Right atrium auricular region (tissue), 2 donors: Measurements from ENCODE around the gene REXO1. TPM values are rescaled to one million over a fixed set of nuclear protein-coding genes. Genes with fewer than 3 reads are reported as not detected.
A peak's percentile ranks its signal among the peaks of the same experiment; 100 is the strongest.

Experiments
- DNase-seq: peaks from one replicate; pipeline ENCODE4 v3.0.0-alpha.2; 2019; ENCODE audit warnings: low spot score
- H3K27ac ChIP-seq, 2 donors: fragments of 200-600 bp; sonication (generic); 1 replicate in 1 of 2; 2 replicates in 1 of 2; pipeline ENCODE4 v1.5.1; 2016 to 2019
- H3K27me3 ChIP-seq, 2 donors: fragments of 200-600 bp; sonication (generic); one replicate each; pipeline versions ENCODE4 v1.5.1 to v1.6.0; 2017 to 2019
- H3K36me3 ChIP-seq: fragments of 200-600 bp; sonication (generic); one replicate; pipeline ENCODE4 v1.5.1; 2016
- H3K4me1 ChIP-seq, 2 donors: fragments of 200-600 bp; sonication (generic); one replicate each; pipeline versions ENCODE4 v1.5.1 to v1.6.0; 2017 to 2019
- H3K4me3 ChIP-seq, 2 donors: fragments of 200-600 bp; sonication (generic); 1 replicate in 1 of 2; 2 replicates in 1 of 2; pipeline ENCODE4 v1.5.1; 2017 to 2019; ENCODE audit warnings: mild to moderate bottlenecking in 1 of 2, moderate library complexity in 1 of 2
- H3K9me3 ChIP-seq, 2 donors: fragments of 200-600 bp; sonication (generic); one replicate each; pipeline ENCODE4 v1.5.1; 2019
- CTCF ChIP-seq, 2 donors: fragments of 200-600 bp; sonication (generic); IDR thresholded peaks; one replicate each; pipeline ENCODE4 v1.5.1; 2019; ENCODE audit warnings: antibody characterized with exemption in 2 of 2
- total RNA-seq, 2 donors: library from RNA; depleted of rRNA; stranded (reverse); fragments of >200 nt; gene quantifications; one replicate each; pipeline ENCODE4 v1.1.0, GENCODE V29; 2016

The REXO1 gene
- total RNA-seq, 2 donors from 2014 or later = 9.6 to 12.1 TPM

GRCh38 chr19:1836458-1837221 is 11.6 kb downstream of the REXO1 start:
- no peak overlapping the region for H3K4me3 ChIP-seq
- H3K27ac ChIP-seq = no peak overlapping the region
- H3K9me3 ChIP-seq = no peaks in the 10 kb centered on the region
- no peak for TF ChIP-seq CTCF (IDR thresholded peaks at IDR 0.05)
- DNase-seq = no peak
- H3K27me3 ChIP-seq = no peaks in the 10 kb centered on the region
- H3K36me3 ChIP-seq = no peaks in the 10 kb centered on the region
- H3K4me1 ChIP-seq = peaks cover 0 to 68% of the 10 kb centered on the region in 2 donors

GRCh38 chr19:1833540-1833939 is 14.7 kb downstream of the REXO1 start:
- no peaks in the 10 kb centered on the region for H3K9me3 ChIP-seq
- peak overlapping the region in 1 of 2 donors; percentile 46 for H3K27ac ChIP-seq
- H3K4me3 ChIP-seq = no peak overlapping the region
- H3K27me3 ChIP-seq = no peaks in the 10 kb centered on the region
- peaks cover 2% of the 10 kb centered on the region for H3K36me3 ChIP-seq
- TF ChIP-seq CTCF (IDR thresholded peaks at IDR 0.05) = no peak
- DNase-seq = no peak
- peaks cover 0 to 42% of the 10 kb centered on the region in 2 donors for H3K4me1 ChIP-seq

GRCh38 chr19:1832046-1832663 is 16.1 kb downstream of the REXO1 start:
- H3K27ac ChIP-seq = no peak overlapping the region
- H3K4me3 ChIP-seq = no peak overlapping the region
- no peak for DNase-seq
- no peaks in the 10 kb centered on the region for H3K27me3 ChIP-seq
- peaks cover 0 to 32% of the 10 kb centered on the region in 2 donors for H3K4me1 ChIP-seq
- H3K36me3 ChIP-seq = peaks cover 16% of the 10 kb centered on the region
- no peak for TF ChIP-seq CTCF (IDR thresholded peaks at IDR 0.05)
- no peaks in the 10 kb centered on the region for H3K9me3 ChIP-seq

- TF ChIP-seq CTCF (IDR thresholded peaks at IDR 0.05) = no peak
- no peaks in the 10 kb centered on the region for H3K9me3 ChIP-seq
- peaks cover 25% of the 10 kb centered on the region for H3K36me3 ChIP-seq
- peaks cover 0 to 29% of the 10 kb centered on the region in 2 donors for H3K4me1 ChIP-seq
- DNase-seq = no peak
- H3K27me3 ChIP-seq = no peaks in the 10 kb centered on the region
- no peak overlapping the region for H3K4me3 ChIP-seq
- H3K27ac ChIP-seq = no peak overlapping the region
Observed at GRCh38 chr19:1830978-1831377, 17.3 kb downstream of the REXO1 start.

- Histone ChIP-seq H3K4me3 (no peak overlapping the region), H3K4me1 (peaks cover 0 to 29% of the 10 kb centered on the region in 2 donors), H3K36me3 (peaks cover 25% of the 10 kb centered on the region), H3K27me3 (no peaks in the 10 kb centered on the region), H3K9me3 (no peaks in the 10 kb centered on the region), H3K27ac (no peak overlapping the region)
- TF ChIP-seq CTCF (IDR thresholded peaks at IDR 0.05) = no peak
- DNase-seq = no peak
Observed at GRCh38 chr19:1830568-1830967, 17.7 kb downstream of the REXO1 start.
